Measurements from ENCODE around the gene CAV3. TPM values are rescaled to one million over a fixed set of nuclear protein-coding genes. Genes with fewer than 3 reads are reported as not detected.

Gene CAV3
- total and polyA plus RNA-seq, 2 donors (not counting 3 experiments of a cell fraction or from before 2014, with no cell fraction given) = not detected

- Histone ChIP-seq H3K9ac (replicated peaks; ENCODE audit: extremely low read depth, insufficient read depth, low read length) (no peak overlapping the region), H2AFZ (ENCODE audit: low read depth, low read length) (no peak overlapping the region), H3K4me1 (ENCODE audit: control insufficient read depth, extremely low read depth, insufficient read depth, low read length) (peaks cover 3% of the 10 kb centered on the region), H3K9me3 (replicated peaks; ENCODE audit: control insufficient read depth, insufficient read depth, low read length) (no peaks in the 10 kb centered on the region), H3K27ac (ENCODE audit: insufficient read depth, low read depth, low read length) (no peak overlapping the region), H4K20me1 (replicated peaks; ENCODE audit: control insufficient read depth, extremely low read depth, insufficient read depth, low read length) (no peaks in the 10 kb centered on the region), H3K27me3 (ENCODE audit: control insufficient read depth in 2 of 2, insufficient read depth in 2 of 2, low read length in 2 of 2) (no peaks in the 10 kb centered on the region), H3K4me2 (ENCODE audit: insufficient read depth, low read length) (no peak overlapping the region), H3K9me1 (replicated peaks; ENCODE audit: control insufficient read depth, extremely low read depth, insufficient read depth, low read length) (no peaks in the 10 kb centered on the region), H3K79me2 (ENCODE audit: control insufficient read depth, insufficient read depth, low read length) (no peaks in the 10 kb centered on the region), H3K4me3 (replicated peaks in 1 of 3; ENCODE audit: insufficient read depth in 1 of 3, low read depth in 1 of 3, low read length in 3 of 3) (no peak overlapping the region), H3K36me3 (ENCODE audit: control insufficient read depth in 2 of 2, extremely low read depth in 1 of 2, insufficient read depth in 2 of 2, low read length in 2 of 2) (no peaks in the 10 kb centered on the region)
- dilution Hi-C loops (cut with MboI; ENCODE audit: extremely low pct_ligation_motif_present, low sequenced_read_pairs) (no loop called here), intact Hi-C loops (cut with micrococcal nuclease) (no loop called here)
- no TSS peak for BruUV-seq (replicated peaks)
- TF ChIP-seq MAX (IDR thresholded peaks at IDR 0.05; ENCODE audit: insufficient read depth, insufficient read length) = no peak
- TF ChIP-seq JUN (IDR thresholded peaks at IDR 0.05; ENCODE audit: borderline replicate concordance, insufficient read depth, insufficient read length, low read depth) = no peak
- TF ChIP-seq MYC (IDR thresholded peaks at IDR 0.05; ENCODE audit: low read depth, low read length) = no peak
- no peak for TF ChIP-seq POLR2A (IDR thresholded peaks at IDR 0.05; ENCODE audit: low read depth, low read length)
- TF ChIP-seq FOS (IDR thresholded peaks at IDR 0.05; ENCODE audit: borderline replicate concordance, insufficient read depth, low read length) = no peak
- no peak for TF ChIP-seq GATA2 (IDR thresholded peaks at IDR 0.05; ENCODE audit: insufficient read depth, insufficient read length, low read depth, low read length)
- no peak for TF ChIP-seq EZH2 (IDR thresholded peaks at IDR 0.05; ENCODE audit: borderline replicate concordance, low read depth, low read length, severe bottlenecking)
- TF ChIP-seq CTCF (IDR thresholded peaks at IDR 0.05; ENCODE audit: extremely low read depth in 1 of 2, insufficient read depth in 1 of 2, low read depth in 1 of 2, low read length in 2 of 2) = no peak
- FAIRE-seq (no peak), DNase-seq (ENCODE audit: low read depth, low spot score) (no peak)
- ChIA-PET POLR2A (no interaction called here), CTCF (no interaction called here)
These were observed 1.3 kb downstream of the CAV3 start for GRCh38 chr3:8734908-8735307.
